HG03558 (cell line): ENCODE results near the gene SNUPN.
A peak's percentile ranks its signal among the peaks of the same experiment; 100 is the strongest.

ENCODE experiments used
- ATAC-seq: cut with Tn5 transposase; IDR thresholded peaks from one replicate; pipeline ENCODE4 v1.9.1; 2021; ENCODE audit warnings: moderate number of reproducible peaks; ENCODE audit not compliant: unreplicated experiment; ENCODE audit errors: extremely low read depth

The SNUPN gene

GRCh38 chr15:75625542-75626347 is at the start of gene SNUPN:
TSS of gene SNUPN (minus strand) at chr15:75625725. CDS start at chr15:75621051, 4,674 bp downstream.
- ATAC-seq, result peak; percentile 45

GRCh38 chr15:75674366-75674765 is 48.8 kb upstream of the SNUPN start:
- no peak for ATAC-seq

DNA sequence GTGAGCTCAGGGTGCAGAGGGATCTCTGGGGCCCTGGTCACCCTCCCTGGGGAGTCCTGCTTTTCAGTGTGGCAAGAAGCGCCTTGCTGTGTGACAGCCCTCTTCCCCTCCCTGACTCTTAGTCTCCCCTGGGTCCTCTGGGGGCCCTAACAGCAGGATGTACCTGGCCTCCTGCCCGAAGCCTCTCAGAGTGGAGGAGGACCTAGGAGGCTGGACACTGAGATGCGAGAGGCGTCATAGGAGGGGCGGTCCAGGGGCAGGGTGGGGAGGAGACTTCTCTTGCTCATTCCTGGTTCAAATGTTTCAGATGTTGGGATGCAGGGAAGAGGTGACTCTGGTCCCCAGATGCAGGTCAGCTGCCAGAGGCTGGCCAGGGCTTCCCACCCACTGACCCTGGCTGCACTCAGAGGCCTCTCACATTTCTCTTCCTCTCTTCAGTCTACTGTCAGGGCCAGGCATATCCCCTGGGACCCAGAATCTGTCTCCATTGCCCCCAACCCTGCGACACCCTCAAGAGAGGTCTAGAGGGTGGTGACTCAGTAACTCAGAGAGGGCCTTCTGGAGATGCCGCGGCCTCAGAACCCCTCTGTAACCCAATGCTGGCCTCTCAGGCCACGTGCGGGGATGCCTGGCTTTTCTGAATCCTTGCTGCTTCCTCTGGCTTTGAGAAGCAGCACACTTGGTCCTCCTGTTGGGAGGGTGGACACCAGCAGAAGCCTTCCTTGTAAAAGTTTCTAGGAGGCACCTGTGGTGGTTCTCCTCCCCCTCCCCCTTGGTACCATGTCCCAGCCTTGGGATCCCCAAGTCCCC is 48.1 kb upstream of the SNUPN start:
- ATAC-seq, result no peak

DNA sequence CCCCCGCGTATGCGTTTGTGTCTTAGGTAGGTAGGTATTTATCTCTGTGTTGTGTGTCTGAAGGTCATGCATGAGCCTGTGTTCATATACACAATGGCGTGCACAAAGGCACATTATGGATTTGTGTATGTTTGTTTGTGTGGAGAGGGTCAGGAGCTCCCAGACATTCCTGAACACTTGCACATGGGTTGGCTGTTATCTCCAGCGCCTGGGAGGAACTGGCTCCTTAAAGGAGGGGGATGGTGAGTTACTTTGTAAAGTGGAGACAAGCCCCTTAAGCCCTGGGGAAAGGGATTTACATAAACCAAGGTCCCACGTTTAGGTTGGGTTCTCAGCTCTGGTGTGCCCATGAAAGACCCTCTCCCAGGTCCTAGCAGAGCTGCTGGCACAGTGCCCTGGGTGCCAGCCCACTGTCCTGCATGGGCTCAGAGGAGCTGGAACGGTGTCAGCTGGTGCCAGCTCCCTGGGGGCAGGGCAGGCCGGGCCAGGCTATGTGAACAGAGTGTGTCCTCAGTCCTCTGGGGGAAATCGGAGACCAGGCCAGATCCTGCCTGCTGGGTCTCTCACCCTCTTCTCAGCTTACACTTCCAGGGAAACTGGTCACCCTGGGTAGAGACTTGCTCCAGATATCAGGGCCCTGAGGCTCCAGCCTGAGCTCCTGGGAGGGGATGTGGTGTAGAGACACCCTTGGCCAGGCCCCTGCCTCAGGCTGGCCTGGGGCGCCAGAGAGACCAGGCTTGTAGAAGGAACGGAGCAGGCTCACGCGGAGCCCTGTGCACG is 47.3 kb upstream of the SNUPN start:
- no peak for ATAC-seq

- ATAC-seq, result no peak
These were observed 46.4 kb upstream of the SNUPN start for GRCh38 chr15:75671730-75672602.

- ATAC-seq, result no peak
These were observed 44.3 kb upstream of the SNUPN start for GRCh38 chr15:75669879-75670212.

DNA sequence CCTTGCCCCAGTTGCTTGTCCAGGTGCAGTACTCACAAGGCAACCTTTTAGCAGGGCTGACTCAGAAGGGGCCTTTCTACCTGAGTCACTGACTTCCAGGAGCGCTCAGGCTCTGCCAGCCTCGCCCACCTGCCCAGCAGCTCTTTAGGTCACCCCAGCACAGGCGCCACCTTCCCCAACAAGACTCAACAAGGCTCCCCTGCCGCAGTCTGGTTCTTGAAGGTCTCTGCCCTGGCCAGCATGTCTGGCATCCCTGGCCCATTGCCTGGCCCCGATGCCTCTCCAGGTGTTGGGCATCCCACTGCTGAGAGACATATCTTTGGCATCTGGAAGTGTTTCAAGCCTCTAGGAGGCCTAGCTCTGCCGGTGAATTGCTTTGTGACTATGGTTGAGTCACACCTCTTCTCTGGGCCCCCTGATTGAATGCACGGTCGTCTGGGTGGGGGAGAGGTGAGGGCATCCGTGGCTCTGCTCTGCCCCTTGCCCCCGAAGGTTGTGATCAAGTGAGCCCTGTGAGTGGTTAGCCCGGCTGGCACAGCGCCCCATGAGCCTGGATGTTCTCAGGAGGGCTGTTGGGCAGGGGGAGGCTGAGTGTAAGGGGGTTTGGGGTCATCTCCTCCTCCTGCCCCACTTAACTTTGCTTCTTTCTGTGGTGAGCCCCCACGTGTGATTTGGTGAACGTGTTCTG is 43.8 kb upstream of the SNUPN start:
- ATAC-seq, result no peak

GRCh38 chr15:75666823-75667501 is 41.4 kb upstream of the SNUPN start:
- no peak for ATAC-seq

DNA sequence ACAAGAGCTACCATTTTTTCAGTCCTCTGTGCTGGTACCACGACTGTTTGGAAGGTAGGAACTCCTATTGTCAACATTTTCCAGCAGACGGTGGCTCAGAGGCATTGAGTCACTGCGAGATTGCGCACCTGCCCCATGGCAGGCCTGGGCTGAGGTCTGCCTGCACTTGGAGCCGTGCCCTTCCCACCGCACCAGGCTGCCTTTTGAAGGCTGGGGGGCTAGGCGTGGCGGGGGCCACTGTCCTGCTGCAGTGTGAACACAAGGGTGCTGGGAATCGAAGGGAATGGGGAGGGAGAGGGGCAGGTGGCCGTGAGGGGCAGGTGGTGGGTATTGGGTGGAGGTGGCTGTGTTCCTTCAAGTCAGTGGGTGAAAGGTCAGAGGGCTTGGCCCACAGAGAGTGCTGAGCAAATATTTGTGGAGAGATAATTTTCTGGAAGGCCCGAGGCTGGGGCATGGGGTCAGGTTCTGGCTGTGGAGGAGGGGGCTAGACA is 38.5 kb upstream of the SNUPN start:
- ATAC-seq, result no peak

DNA sequence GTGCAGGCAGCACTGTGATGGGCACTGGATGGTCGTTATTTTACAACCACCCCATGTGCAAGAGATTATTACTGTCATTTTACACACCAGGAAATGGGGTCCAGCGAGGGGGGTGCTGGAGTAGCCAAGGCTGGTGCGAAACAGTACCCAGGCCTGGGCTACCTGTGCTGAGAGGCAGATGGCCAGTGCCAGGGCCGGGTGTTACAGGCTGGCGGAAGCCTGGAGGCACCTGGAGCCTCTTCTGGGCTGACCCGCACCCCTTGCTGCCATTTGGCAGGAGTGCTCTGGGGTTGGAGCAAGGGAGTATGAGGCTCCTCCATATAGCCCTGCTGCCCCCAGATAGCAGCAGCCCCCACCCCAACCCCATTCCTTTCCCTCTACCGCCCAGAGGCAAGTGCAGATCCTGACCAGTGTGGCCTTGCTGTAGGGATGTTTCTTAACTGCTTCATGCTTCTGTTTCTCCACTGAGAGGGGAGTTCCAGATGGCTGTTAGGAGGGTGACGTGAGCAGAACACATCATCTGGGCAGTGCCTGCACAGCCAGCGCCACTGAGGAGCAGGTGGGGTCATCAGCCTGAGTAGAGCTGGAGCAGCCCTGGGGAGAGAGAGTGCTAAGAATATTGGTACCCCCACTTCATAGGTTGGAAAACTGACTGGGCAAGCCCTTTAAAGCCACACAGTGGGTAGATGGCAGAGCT is 37.4 kb upstream of the SNUPN start:
- ATAC-seq, result no peak

- no peak for ATAC-seq
These were observed 36.2 kb upstream of the SNUPN start for GRCh38 chr15:75661756-75662140.

- ATAC-seq, result no peak
These were observed 35.7 kb upstream of the SNUPN start for GRCh38 chr15:75661100-75661755.

GRCh38 chr15:75659928-75660645 is 34.6 kb upstream of the SNUPN start:
- ATAC-seq, result no peak

DNA sequence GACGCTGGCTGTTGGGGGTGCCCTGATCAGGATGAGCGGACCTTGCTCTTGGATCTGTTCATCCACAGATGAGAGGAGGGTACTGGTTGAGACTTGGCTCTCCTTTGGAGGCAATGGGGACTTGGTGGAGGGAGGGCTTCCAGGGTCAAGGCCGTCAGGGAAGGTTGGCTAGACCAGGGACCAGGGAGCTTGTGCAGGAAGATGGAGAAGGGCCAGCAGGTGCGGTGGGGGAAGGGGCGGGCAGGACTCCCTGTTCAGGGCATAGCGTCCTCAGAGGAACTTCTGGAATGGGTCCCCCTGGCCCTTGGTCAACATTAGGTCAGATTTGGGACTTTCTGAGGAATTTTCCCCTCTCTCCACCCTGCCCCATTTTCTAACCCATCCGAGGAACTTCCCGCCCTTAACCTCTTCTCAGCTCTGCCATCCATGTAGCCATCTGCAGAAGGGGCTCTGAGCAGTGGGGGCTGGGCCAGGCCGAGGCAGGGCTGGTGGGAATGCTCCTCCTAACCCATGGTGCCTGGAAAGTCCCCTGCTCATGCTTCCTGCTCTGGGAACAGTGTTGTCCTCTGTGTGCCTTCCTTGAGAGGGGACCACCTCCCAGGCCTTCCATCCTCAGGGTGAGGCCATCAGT is 33.7 kb upstream of the SNUPN start:
- no peak for ATAC-seq

GRCh38 chr15:75656813-75657212 is 31.3 kb upstream of the SNUPN start:
- no peak for ATAC-seq

DNA sequence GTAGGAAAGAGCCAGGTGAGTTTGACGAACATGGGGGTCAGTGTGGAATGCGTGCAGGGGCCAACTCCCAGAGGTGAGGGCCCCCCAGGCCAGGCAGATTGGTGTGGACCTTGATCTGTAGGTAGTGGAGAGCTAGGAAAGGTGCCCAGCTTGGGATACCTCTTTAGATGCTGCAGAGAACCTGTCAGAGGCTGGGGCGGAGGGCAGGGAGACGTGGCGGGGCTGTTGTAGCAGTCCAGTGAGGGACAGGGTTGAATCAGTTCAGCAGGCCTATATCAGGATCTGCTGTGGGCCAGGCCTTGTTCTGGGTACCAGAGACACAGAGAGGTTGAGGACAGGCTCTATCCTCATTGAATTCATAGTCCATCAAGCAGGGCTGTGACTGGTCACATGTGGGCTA is 30.8 kb upstream of the SNUPN start:
- no peak for ATAC-seq

GRCh38 chr15:75655931-75656330 is 30.4 kb upstream of the SNUPN start:
- no peak for ATAC-seq
